ENCODE measurements around the gene P2RY11. TPM values are rescaled to one million over a fixed set of nuclear protein-coding genes. Genes with fewer than 3 reads are reported as not detected.

The P2RY11 gene
- total and polyA plus RNA-seq, 2 experiments from 2014 or later, result 4.0 to 4.3 TPM

DNA sequence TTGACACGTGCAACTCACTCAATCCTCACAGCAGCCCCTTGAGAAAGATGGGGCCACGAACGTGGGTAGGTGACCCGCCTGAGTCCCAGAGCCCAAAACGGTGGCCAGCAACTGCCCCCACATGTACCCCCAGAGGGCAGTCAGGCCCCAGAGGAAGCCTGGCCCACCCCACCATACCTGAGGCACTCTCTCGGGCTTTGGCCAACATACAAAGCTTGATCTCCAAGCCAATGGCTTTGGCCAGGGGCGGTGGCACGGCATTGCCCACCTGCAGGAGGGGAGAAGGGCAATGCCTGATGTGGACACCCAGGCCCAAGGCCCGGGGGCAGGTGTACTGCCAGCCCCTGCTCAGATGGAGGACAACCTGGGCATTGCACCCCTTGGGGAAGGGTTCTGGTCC lies 22.5 kb downstream of the P2RY11 start:
- H3K4me3 ChIP-seq, result no peak overlapping the region
- H4K20me1 ChIP-seq (replicated peaks; ENCODE audit: insufficient read depth), result peaks cover 3% of the 10 kb centered on the region; the same call in 1 of the 2 replicates
- TF ChIP-seq EZH2phosphoT487 (IDR thresholded peaks at IDR 0.05; ENCODE audit: unreplicated experiment) (no peak), ZNF114 (CRISPR knock-in tag; IDR thresholded peaks at IDR 0.05) (no peak)
- TF ChIP-seq, protein P1, sequence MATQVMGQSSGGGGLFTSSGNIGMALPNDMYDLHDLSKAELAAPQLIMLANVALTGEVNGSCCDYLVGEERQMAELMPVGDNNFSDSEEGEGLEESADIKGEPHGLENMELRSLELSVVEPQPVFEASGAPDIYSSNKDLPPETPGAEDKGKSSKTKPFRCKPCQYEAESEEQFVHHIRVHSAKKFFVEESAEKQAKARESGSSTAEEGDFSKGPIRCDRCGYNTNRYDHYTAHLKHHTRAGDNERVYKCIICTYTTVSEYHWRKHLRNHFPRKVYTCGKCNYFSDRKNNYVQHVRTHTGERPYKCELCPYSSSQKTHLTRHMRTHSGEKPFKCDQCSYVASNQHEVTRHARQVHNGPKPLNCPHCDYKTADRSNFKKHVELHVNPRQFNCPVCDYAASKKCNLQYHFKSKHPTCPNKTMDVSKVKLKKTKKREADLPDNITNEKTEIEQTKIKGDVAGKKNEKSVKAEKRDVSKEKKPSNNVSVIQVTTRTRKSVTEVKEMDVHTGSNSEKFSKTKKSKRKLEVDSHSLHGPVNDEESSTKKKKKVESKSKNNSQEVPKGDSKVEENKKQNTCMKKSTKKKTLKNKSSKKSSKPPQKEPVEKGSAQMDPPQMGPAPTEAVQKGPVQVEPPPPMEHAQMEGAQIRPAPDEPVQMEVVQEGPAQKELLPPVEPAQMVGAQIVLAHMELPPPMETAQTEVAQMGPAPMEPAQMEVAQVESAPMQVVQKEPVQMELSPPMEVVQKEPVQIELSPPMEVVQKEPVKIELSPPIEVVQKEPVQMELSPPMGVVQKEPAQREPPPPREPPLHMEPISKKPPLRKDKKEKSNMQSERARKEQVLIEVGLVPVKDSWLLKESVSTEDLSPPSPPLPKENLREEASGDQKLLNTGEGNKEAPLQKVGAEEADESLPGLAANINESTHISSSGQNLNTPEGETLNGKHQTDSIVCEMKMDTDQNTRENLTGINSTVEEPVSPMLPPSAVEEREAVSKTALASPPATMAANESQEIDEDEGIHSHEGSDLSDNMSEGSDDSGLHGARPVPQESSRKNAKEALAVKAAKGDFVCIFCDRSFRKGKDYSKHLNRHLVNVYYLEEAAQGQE (IDR thresholded peaks at IDR 0.05; ENCODE audit: unreplicated experiment), result no peak
- peaks cover 61% of the 10 kb centered on the region for H3K36me3 Mint-ChIP-seq (ENCODE audit: low read depth)
- no peaks in the 10 kb centered on the region for H3K4me1 ChIP-seq (ENCODE audit: insufficient read depth)
- DNase-seq (ENCODE audit: low spot score) (no peak), ATAC-seq (no peak)
- H3K9me2 ChIP-seq (ENCODE audit: insufficient read depth), result no peaks in the 10 kb centered on the region
- H3K4me2 ChIP-seq, result no peak overlapping the region
- no peak overlapping the region for H3K27ac ChIP-seq (ENCODE audit: low read depth)
- no peaks in the 10 kb centered on the region for H3K9me3 Mint-ChIP-seq
- H3K27me3 ChIP-seq (ENCODE audit: insufficient read depth), result no peaks in the 10 kb centered on the region
- peaks cover 9% of the 10 kb centered on the region for H3K27me3 Mint-ChIP-seq (ENCODE audit: insufficient read depth, low read depth, poor library complexity)
- H3K4me1 Mint-ChIP-seq, result no peaks in the 10 kb centered on the region
- H3F3A ChIP-seq (replicated peaks; ENCODE audit: low read depth), result 0 out of 2 replicates have a peak, but pooled peaks cover 7% of the 10 kb centered on the region
- no peak overlapping the region for H3K4me3 Mint-ChIP-seq
- H3K79me2 ChIP-seq (replicated peaks; ENCODE audit: insufficient read depth), result no peaks in the 10 kb centered on the region
- H3K36me3 ChIP-seq (ENCODE audit: insufficient read depth), result peaks cover 21% of the 10 kb centered on the region
- H2AFZ ChIP-seq, result no peak overlapping the region
- no peak overlapping the region for H3K27ac Mint-ChIP-seq

DNA sequence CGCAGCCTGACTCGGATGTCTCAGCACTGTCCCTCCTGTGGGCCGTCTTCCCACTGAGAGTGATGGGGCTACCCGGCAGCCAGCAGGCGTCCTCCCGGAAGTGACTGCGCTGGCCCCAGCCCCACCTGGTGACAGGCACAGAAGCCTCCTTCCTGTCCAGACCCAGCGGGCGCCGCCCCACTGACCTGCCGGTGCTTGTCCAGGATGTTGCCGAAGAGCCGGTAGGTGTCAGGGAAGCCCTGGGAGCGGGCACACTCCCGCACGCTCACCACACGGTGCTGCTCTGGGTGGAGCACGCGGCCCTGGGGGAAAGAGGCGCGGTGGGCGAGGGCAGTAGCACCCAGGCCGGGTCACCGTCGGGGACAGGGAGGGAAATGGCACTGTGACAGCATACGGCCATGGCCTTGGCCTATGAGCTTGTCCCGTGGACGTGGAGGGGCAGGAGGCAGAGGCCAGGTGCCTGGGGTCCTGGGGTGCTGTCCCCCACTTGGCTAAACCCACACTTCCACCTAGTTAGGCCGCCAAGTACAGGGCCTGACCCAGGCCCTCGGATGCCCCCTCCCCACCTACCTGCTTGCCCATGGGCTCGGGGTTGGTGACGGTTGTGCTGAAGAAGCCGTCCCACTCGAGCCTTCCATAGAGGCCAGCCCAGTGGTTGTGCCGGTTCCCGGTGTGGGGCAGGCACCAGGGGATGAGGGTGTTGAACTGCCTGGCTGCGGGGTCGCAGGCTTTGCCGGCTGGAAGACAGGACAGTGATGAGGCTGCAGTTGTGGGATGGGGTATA lies 24.2 kb downstream of the P2RY11 start:
- Mint-ChIP-seq H3K36me3 (ENCODE audit: low read depth) (peaks cover 73% of the 10 kb centered on the region), H3K4me3 (no peak overlapping the region), H3K27me3 (ENCODE audit: insufficient read depth, low read depth, poor library complexity) (peaks cover 7% of the 10 kb centered on the region), H3K9me3 (no peaks in the 10 kb centered on the region), H3K27ac (no peak overlapping the region), H3K4me1 (no peaks in the 10 kb centered on the region)
- Histone ChIP-seq H2AFZ (no peak overlapping the region), H3K4me2 (no peak overlapping the region), H3K27ac (ENCODE audit: low read depth) (no peak overlapping the region), H3K27me3 (ENCODE audit: insufficient read depth) (no peaks in the 10 kb centered on the region), H3K36me3 (ENCODE audit: insufficient read depth) (peaks cover 30% of the 10 kb centered on the region), H4K20me1 (replicated peaks; ENCODE audit: insufficient read depth) (peaks cover 7% of the 10 kb centered on the region; the same call in 1 of the 2 replicates), H3K4me1 (ENCODE audit: insufficient read depth) (no peaks in the 10 kb centered on the region), H3F3A (replicated peaks; ENCODE audit: low read depth) (0 out of 2 replicates have a peak, but pooled peaks cover 7% of the 10 kb centered on the region), H3K4me3 (no peak overlapping the region), H3K79me2 (replicated peaks; ENCODE audit: insufficient read depth) (no peaks in the 10 kb centered on the region), H3K9me2 (ENCODE audit: insufficient read depth) (no peaks in the 10 kb centered on the region)
- ATAC-seq (no peak), DNase-seq (ENCODE audit: low spot score) (no peak)
- TF ChIP-seq, protein P2, sequence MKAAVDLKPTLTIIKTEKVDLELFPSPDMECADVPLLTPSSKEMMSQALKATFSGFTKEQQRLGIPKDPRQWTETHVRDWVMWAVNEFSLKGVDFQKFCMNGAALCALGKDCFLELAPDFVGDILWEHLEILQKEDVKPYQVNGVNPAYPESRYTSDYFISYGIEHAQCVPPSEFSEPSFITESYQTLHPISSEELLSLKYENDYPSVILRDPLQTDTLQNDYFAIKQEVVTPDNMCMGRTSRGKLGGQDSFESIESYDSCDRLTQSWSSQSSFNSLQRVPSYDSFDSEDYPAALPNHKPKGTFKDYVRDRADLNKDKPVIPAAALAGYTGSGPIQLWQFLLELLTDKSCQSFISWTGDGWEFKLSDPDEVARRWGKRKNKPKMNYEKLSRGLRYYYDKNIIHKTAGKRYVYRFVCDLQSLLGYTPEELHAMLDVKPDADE (IDR thresholded peaks at IDR 0.05), result no peak
- TF ChIP-seq, protein P1 (IDR thresholded peaks at IDR 0.05; ENCODE audit: unreplicated experiment), result no peak
- TF ChIP-seq JUNB (IDR thresholded peaks at IDR 0.05; ENCODE audit: unreplicated experiment), result no peak
- TF ChIP-seq ZNF331 (CRISPR knock-in tag; IDR thresholded peaks at IDR 0.05; ENCODE audit: low read depth), result no peak
- TF ChIP-seq ZNF114 (CRISPR knock-in tag; IDR thresholded peaks at IDR 0.05), result no peak
- TF ChIP-seq STAT1 (IDR thresholded peaks at IDR 0.05; ENCODE audit: unreplicated experiment), result no peak
- TF ChIP-seq, protein P3, sequence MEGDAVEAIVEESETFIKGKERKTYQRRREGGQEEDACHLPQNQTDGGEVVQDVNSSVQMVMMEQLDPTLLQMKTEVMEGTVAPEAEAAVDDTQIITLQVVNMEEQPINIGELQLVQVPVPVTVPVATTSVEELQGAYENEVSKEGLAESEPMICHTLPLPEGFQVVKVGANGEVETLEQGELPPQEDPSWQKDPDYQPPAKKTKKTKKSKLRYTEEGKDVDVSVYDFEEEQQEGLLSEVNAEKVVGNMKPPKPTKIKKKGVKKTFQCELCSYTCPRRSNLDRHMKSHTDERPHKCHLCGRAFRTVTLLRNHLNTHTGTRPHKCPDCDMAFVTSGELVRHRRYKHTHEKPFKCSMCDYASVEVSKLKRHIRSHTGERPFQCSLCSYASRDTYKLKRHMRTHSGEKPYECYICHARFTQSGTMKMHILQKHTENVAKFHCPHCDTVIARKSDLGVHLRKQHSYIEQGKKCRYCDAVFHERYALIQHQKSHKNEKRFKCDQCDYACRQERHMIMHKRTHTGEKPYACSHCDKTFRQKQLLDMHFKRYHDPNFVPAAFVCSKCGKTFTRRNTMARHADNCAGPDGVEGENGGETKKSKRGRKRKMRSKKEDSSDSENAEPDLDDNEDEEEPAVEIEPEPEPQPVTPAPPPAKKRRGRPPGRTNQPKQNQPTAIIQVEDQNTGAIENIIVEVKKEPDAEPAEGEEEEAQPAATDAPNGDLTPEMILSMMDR (conservative IDR thresholded peaks at IDR 0.05; ENCODE audit: low read depth in 2 of 2), result no peak
- no peak for TF ChIP-seq EZH2 (IDR thresholded peaks at IDR 0.05; ENCODE audit: low read depth, unreplicated experiment)
- no peak for TF ChIP-seq CREB1 (CRISPR knock-in tag; IDR thresholded peaks at IDR 0.05; ENCODE audit: low read depth)
- TF ChIP-seq EZH2phosphoT487 (IDR thresholded peaks at IDR 0.05; ENCODE audit: unreplicated experiment), result no peak
- TF ChIP-seq POLR2AphosphoS5 (IDR thresholded peaks at IDR 0.05; ENCODE audit: low read depth), result no peak
